GM18519 (cell line): ENCODE measurements around the gene POMC.
"Not testable (repeated sequence)": the region's sequence is repeated elsewhere in the genome, so short reads cannot be mapped to it uniquely, and the experiment has no call there.

Experiments used
- ATAC-seq: cut with Tn5 transposase; IDR thresholded peaks from one replicate; pipeline ENCODE4 v1.9.1; 2021; ENCODE audit warnings: mild to moderate bottlenecking, moderate library complexity; ENCODE audit not compliant: unreplicated experiment, low FRiP score

POMC gene

GRCh38 chr2:25141120-25141519, 27.3 kb downstream of the POMC start:
- ATAC-seq, result no peak

- not testable (repeated sequence) for ATAC-seq
Observed at GRCh38 chr2:25140535-25140934, 27.8 kb downstream of the POMC start.

- ATAC-seq, result no peak
Observed at GRCh38 chr2:25132693-25133092, 35.7 kb downstream of the POMC start.

DNA sequence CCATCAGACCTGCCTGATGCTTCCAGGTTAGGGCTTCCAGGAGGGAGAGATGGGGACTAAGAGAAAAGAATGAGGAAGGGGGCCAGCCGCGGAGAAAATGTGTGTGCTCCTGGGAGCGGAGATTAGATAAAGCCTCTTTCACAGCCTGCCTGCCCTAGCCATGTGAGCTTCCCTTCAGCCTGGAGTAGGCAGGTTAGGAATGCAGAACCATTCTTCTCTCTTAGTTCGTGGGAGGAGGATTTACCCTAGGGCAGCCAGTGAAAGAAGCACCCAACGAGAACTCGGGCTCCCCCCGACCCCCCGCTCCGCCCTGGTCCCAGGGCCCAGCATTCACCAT, 36.1 kb downstream of the POMC start:
- no peak for ATAC-seq

DNA sequence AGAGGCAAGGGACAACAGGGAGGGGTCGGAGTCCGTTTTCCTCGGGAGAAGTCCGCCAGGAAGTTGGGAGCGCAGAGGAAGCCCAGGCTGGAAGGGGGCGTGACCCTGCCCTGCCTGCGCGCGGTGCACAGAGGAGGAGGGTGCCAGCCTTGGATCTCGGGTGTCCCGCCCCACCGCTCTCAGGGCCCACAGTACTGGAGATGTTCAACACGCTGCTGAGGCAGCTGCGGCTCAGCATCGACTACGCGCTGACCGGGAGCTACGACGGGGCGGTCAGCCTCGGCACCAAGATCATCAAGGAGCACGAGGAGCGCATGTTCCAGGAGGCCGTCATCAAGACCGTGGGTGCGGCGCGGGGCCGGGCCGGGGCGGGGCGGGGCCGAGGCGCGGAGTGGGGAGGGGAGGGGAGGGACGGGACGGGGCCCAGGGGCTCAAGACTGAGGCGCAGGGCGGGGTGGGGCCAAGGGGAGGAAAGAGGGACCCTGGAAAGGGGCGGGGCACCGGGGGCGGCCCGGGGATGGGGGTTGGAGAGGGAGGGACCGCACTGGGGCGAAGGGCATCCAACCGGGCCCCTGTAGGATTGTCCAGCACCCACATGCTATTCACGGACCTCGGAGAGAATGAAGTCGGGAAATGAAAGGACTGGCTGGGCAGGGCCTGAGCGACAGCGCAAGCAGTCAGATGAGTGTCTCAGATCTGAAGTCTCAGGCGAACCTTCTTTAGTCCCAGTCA, 36.6 kb downstream of the POMC start:
- ATAC-seq, result no peak

DNA sequence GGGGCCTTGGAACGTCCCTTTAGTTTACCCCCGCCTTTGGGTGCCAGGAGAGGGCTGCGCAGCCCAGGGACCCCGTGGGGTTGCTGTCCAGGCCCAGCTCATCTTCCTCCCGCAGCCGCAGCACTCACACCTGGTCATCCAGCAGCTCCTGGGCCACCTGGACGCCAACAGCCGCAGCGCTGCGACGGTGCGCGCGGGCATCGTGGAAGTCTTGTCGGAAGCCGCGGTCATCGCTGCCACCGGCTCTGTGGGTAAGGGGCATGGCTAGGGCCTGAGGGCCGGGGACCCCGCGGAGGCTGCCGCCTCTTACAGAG, 37.2 kb downstream of the POMC start:
- ATAC-seq, result no peak

- ATAC-seq, result no peak
Observed at GRCh38 chr2:25129901-25130520, 38.4 kb downstream of the POMC start.

DNA sequence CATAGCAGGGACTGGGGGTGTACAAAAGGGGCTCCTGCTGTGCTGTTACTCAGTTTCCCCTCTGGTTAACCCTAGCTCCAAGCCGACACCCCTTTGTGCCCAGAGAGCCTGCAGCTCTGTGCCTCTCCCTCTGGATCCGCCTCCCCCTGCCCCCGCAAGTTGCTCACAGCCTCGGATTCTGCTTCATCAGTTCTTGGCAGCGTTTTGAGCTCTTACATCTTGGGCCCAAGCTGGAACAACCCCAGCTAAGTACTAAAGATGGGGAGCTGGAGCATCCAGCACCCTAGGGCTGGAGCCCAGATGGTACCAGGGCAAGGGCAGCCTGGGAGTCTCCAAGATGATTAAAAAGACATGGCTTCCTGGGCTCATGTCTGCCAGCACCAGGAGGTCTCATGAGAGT, 40.7 kb downstream of the POMC start:
- no peak for ATAC-seq

- ATAC-seq, result not testable (repeated sequence)
Observed at GRCh38 chr2:25127071-25127470, 41.3 kb downstream of the POMC start.

- ATAC-seq, result no peak
Observed at GRCh38 chr2:25125976-25126375, 42.4 kb downstream of the POMC start.

DNA sequence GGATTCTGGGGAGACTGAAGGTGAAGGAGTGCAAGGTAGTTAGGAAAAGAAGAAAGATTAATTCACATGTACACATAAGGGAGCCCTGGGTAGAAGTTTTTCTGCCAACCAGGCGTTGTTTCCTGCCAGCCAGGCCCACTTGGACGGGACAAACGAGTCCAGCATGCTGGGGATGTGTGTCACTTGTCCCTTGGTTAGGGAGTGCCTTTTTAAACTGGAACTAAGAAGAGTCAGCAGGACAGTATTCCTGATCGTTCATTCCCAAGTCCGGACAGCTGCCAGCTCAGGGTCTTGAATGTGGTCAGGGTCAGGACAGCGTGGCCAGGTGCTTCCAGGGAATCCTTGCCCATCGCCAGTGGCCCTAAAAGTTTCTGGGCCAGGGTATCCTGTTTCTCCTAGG, 43.2 kb downstream of the POMC start:
- ATAC-seq, result no peak

- ATAC-seq, result no peak
Observed at GRCh38 chr2:25123682-25124081, 44.7 kb downstream of the POMC start.

GRCh38 chr2:25122367-25122766, 46.0 kb downstream of the POMC start:
- no peak for ATAC-seq

DNA sequence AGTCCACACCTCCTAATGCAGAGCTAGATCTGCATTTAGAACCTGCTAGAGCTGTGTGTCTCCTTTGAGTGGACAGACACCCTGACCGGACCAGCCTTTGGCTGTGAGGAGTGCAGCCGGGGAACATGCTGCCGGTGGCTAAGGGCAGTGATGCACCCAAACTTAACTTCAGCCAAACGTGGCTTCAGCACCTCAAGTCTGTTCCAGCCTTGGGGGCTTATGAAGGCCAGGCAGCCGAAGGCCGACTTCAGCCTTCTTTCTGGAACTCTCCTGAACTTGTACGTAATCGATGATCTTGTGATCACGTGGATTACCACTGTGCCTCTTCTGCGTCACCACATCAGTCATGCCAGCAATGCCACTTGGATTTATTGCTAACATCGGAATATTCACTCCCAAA, 49.1 kb downstream of the POMC start:
- ATAC-seq, result no peak

GRCh38 chr2:25116956-25117355, 51.4 kb downstream of the POMC start:
- ATAC-seq, result no peak

DNA sequence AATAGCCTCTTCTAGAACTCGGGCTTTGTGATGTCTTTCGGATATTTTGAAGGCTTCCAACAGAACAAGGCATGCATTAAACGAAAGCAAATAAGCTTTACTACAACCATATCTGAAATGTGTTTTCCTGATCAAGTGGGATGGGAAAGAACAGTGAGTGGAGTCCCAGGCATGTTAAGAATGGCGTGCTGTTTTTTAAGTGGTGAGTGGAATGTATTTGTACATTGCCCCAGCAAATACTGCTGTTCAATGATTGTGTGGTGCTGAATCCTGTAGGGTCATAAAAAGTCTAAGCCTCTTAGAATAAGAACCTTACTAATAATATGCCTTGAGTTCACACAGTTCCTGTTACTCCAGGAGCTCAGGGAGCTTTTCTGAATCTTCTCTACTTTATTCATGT, 52.5 kb downstream of the POMC start:
- no peak for ATAC-seq

DNA sequence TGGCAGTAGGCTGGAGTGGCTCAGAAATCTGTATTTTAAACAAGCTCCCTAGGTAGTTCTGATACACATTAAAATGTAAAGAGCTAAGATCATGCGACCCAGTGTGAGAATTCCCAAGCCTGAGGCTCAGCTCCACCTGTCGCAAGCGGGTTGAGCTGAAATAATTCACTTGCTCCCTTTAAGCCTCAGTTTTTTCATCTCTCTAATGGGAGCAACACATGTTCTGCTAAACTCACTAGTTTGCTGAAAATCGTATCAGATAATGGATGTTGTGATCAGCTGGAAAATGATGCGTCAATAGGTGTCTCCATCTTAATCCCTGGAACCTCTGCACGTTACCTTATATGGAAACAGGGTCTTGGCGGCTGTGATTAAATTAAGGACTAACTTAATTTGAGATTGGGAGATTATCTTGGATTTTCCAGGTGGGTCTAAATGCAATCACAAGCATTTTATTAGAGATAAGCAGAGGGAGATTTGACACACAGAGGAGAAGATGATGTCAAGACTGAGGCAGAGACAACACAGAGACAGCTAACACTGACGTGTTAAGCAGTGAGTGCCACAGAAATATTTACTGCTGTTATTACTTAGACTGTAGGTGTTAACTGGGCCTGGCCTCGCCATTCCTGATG, 53.0 kb downstream of the POMC start:
- ATAC-seq, result no peak

DNA sequence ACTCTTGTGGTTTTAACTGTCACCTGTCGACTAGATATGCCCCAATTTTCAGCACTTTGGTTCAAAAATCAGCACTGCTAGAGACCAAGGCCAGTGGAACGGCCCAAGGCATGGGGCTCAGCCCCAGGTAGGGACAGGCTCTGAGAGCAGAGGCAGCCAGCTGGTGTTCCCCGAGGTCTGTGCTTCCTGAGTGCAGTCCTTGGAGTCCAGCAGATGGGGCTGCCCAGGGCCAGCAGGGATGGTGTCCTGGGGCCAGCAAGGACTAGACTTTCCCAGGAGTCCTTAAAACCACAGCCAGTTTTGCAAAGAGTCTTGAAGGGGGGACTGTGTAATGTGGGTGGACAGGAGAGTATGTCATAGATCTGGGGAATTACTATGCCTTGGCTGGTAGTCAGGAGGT, 56.3 kb downstream of the POMC start:
- no peak for ATAC-seq
